ENCODE results near the gene MAP3K4.

The MAP3K4 gene

DNA sequence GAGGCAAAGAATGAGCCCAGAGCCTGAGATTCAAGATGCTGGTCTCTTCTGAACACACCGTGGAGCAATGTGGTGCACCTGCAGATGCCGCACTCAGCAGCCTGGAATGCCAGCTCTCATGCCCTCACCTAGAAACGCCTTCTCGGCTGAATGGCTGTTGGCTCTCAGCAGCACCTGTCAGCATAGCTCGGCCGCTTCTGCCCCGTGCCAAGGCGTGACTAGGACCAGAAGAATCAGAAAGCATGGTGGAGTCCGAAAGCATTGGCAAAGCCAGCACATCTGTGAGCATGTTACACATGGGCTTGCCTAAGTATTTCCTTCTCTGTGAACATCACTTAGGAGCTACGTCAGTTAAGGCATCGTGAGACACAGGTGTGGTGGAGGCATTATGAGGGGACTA lies 140.8 kb downstream of the MAP3K4 start:
- no peak for TF ChIP-seq ZC3H10 (CRISPR knock-in tag; IDR thresholded peaks at IDR 0.05)
- ATAC-seq: no peak

DNA sequence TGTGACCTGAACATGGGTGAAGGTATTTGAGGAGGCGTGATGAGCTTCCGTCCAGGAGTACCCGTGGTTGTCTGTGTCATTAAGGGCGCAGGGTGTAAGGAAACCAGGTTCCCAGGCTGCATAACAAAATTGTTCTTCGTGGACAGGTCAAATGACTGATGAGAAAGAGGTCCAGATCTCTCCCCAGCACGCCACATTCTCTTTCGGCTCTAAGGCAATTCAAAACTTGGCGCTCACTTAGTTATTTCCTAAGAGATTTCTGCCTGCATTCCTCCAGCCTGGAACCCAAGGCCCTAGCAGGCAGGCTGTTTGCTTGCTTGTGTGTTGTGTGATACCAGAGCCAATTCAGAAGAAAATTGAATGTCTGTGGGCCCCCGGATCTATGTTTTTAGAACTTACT lies 142.4 kb downstream of the MAP3K4 start:
- TF ChIP-seq, protein P1, sequence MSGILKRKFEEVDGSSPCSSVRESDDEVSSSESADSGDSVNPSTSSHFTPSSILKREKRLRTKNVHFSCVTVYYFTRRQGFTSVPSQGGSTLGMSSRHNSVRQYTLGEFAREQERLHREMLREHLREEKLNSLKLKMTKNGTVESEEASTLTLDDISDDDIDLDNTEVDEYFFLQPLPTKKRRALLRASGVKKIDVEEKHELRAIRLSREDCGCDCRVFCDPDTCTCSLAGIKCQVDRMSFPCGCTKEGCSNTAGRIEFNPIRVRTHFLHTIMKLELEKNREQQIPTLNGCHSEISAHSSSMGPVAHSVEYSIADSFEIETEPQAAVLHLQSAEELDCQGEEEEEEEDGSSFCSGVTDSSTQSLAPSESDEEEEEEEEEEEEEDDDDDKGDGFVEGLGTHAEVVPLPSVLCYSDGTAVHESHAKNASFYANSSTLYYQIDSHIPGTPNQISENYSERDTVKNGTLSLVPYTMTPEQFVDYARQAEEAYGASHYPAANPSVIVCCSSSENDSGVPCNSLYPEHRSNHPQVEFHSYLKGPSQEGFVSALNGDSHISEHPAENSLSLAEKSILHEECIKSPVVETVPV (CRISPR knock-in tag; IDR thresholded peaks at IDR 0.05): no peak
- TF ChIP-seq ZFP30 (CRISPR knock-in tag; IDR thresholded peaks at IDR 0.05) (no peak), BACH2 (CRISPR knock-in tag; IDR thresholded peaks at IDR 0.05; ENCODE audit: borderline replicate concordance) (no peak), GLIS3 (CRISPR knock-in tag; IDR thresholded peaks at IDR 0.05) (no peak), PPARA (CRISPR knock-in tag; IDR thresholded peaks at IDR 0.05; ENCODE audit: borderline replicate concordance) (no peak)
- TF ChIP-seq, protein P2, sequence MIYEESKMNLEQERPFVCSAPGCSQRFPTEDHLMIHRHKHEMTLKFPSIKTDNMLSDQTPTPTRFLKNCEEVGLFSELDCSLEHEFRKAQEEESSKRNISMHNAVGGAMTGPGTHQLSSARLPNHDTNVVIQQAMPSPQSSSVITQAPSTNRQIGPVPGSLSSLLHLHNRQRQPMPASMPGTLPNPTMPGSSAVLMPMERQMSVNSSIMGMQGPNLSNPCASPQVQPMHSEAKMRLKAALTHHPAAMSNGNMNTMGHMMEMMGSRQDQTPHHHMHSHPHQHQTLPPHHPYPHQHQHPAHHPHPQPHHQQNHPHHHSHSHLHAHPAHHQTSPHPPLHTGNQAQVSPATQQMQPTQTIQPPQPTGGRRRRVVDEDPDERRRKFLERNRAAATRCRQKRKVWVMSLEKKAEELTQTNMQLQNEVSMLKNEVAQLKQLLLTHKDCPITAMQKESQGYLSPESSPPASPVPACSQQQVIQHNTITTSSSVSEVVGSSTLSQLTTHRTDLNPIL (CRISPR knock-in tag; IDR thresholded peaks at IDR 0.05; ENCODE audit: low read depth): no peak
- ATAC-seq: no peak

DNA sequence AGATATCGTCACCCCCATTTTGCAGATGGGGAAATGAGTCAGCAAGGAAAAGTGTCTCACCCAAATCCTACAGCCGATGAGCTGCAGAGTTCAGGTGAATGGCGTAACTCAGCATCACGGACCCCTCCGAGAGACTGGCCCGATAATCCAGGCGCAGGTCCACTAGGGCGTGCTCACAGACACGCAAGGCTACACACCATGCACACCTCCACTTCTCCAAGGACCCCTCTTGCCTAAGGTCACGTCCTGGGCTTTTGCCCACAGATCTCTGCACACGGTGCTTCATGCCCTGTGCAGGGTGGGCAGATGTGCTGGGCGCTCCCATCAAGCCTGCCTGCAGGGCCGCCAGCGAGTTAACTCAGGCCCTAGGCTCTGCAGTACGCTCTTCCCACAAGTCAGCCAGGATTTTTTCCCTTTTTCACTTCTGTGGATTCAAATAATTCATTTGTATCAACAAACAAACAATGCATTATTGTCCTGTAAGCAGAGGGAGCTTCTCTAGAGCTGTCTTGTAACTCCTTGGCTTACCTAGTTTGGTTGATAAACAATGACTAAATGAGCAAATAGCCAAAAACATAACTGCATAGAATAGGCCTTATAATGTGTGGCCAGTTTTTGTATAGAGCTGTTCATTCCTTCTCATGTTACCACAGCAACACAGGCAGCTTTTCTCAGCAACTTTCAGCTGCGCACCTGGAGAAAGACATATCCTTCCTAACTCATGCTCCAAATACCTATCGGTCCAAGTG lies 143.2 kb downstream of the MAP3K4 start:
- no peak for ATAC-seq
- TF ChIP-seq ARNTL (CRISPR knock-in tag; IDR thresholded peaks at IDR 0.05; ENCODE audit: borderline replicate concordance, low read depth): no peak
- TF ChIP-seq ZFP3 (CRISPR knock-in tag; IDR thresholded peaks at IDR 0.05): no peak
- TF ChIP-seq RARB (CRISPR knock-in tag; IDR thresholded peaks at IDR 0.05): no peak
- no peak for TF ChIP-seq ZNF565 (CRISPR knock-in tag; conservative IDR thresholded peaks at IDR 0.05; ENCODE audit: low read depth)
- TF ChIP-seq ZNF70 (CRISPR knock-in tag; IDR thresholded peaks at IDR 0.05): no peak
- TF ChIP-seq CSDC2 (CRISPR knock-in tag; IDR thresholded peaks at IDR 0.05): no peak
- TF ChIP-seq TCF4 (CRISPR knock-in tag; IDR thresholded peaks at IDR 0.05; ENCODE audit: borderline replicate concordance): no peak
- no peak for TF ChIP-seq ISL1 (CRISPR knock-in tag; IDR thresholded peaks at IDR 0.05)
- TF ChIP-seq OSR1 (CRISPR knock-in tag; IDR thresholded peaks at IDR 0.05): no peak
- TF ChIP-seq ESRRG (CRISPR knock-in tag; IDR thresholded peaks at IDR 0.05): no peak
- TF ChIP-seq PPARA (CRISPR knock-in tag; IDR thresholded peaks at IDR 0.05; ENCODE audit: borderline replicate concordance): no peak
- TF ChIP-seq SNAI2 (CRISPR knock-in tag; IDR thresholded peaks at IDR 0.05): no peak
- TF ChIP-seq ZC3H10 (CRISPR knock-in tag; IDR thresholded peaks at IDR 0.05): no peak
- TF ChIP-seq, protein P3, sequence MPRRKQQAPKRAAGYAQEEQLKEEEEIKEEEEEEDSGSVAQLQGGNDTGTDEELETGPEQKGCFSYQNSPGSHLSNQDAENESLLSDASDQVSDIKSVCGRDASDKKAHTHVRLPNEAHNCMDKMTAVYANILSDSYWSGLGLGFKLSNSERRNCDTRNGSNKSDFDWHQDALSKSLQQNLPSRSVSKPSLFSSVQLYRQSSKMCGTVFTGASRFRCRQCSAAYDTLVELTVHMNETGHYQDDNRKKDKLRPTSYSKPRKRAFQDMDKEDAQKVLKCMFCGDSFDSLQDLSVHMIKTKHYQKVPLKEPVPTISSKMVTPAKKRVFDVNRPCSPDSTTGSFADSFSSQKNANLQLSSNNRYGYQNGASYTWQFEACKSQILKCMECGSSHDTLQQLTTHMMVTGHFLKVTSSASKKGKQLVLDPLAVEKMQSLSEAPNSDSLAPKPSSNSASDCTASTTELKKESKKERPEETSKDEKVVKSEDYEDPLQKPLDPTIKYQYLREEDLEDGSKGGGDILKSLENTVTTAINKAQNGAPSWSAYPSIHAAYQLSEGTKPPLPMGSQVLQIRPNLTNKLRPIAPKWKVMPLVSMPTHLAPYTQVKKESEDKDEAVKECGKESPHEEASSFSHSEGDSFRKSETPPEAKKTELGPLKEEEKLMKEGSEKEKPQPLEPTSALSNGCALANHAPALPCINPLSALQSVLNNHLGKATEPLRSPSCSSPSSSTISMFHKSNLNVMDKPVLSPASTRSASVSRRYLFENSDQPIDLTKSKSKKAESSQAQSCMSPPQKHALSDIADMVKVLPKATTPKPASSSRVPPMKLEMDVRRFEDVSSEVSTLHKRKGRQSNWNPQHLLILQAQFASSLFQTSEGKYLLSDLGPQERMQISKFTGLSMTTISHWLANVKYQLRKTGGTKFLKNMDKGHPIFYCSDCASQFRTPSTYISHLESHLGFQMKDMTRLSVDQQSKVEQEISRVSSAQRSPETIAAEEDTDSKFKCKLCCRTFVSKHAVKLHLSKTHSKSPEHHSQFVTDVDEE (CRISPR knock-in tag; IDR thresholded peaks at IDR 0.05): no peak
- no peak for TF ChIP-seq BACH2 (CRISPR knock-in tag; IDR thresholded peaks at IDR 0.05; ENCODE audit: borderline replicate concordance)
- TF ChIP-seq ZFP30 (CRISPR knock-in tag; IDR thresholded peaks at IDR 0.05): no peak
- TF ChIP-seq TOX (CRISPR knock-in tag; IDR thresholded peaks at IDR 0.05; ENCODE audit: borderline replicate concordance): no peak
- TF ChIP-seq GLIS3 (CRISPR knock-in tag; IDR thresholded peaks at IDR 0.05): no peak
- TF ChIP-seq, protein P4, sequence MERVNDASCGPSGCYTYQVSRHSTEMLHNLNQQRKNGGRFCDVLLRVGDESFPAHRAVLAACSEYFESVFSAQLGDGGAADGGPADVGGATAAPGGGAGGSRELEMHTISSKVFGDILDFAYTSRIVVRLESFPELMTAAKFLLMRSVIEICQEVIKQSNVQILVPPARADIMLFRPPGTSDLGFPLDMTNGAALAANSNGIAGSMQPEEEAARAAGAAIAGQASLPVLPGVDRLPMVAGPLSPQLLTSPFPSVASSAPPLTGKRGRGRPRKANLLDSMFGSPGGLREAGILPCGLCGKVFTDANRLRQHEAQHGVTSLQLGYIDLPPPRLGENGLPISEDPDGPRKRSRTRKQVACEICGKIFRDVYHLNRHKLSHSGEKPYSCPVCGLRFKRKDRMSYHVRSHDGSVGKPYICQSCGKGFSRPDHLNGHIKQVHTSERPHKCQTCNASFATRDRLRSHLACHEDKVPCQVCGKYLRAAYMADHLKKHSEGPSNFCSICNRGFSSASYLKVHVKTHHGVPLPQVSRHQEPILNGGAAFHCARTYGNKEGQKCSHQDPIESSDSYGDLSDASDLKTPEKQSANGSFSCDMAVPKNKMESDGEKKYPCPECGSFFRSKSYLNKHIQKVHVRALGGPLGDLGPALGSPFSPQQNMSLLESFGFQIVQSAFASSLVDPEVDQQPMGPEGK (CRISPR knock-in tag; IDR thresholded peaks at IDR 0.05; ENCODE audit: borderline replicate concordance): no peak
